ENCODE measurements around the gene SLC6A12.

DNA sequence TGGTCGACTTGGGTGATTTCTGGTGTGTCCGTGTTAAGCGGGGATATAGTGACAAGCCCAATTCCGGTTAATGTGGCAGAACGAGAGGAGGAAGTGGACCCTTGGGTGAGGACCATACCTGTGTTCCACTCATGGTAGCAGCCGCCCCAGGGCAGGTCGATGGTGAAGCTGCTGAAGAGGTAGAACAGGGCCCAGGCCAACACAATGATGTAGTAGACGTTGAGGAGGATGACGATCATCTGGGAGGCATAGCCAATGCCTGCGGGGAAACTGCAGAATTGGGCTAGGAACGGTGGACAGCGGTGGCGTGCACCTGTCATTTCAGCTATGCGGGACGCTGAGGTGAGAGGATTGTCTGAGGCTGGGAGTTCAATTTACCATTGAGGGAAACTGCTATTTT lies 28.5 kb upstream of the SLC6A12 start:
- no peak for TF ChIP-seq TAF1 (IDR thresholded peaks at IDR 0.05; ENCODE audit: low read depth)
- TF ChIP-seq, protein P1, sequence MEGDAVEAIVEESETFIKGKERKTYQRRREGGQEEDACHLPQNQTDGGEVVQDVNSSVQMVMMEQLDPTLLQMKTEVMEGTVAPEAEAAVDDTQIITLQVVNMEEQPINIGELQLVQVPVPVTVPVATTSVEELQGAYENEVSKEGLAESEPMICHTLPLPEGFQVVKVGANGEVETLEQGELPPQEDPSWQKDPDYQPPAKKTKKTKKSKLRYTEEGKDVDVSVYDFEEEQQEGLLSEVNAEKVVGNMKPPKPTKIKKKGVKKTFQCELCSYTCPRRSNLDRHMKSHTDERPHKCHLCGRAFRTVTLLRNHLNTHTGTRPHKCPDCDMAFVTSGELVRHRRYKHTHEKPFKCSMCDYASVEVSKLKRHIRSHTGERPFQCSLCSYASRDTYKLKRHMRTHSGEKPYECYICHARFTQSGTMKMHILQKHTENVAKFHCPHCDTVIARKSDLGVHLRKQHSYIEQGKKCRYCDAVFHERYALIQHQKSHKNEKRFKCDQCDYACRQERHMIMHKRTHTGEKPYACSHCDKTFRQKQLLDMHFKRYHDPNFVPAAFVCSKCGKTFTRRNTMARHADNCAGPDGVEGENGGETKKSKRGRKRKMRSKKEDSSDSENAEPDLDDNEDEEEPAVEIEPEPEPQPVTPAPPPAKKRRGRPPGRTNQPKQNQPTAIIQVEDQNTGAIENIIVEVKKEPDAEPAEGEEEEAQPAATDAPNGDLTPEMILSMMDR (IDR thresholded peaks at IDR 0.05; ENCODE audit: poor library complexity, severe bottlenecking), result no peak
